Chondrocyte (in vitro differentiated cells): ENCODE results near the gene USO1. TPM values are rescaled to one million over a fixed set of nuclear protein-coding genes. Genes with fewer than 3 reads are reported as not detected.

ENCODE experiments used
- DNase-seq: peaks from one replicate; pipeline ENCODE4 v3.0.0; 2021; ENCODE audit warnings: mixed read lengths, low spot score
- H3K27ac Mint-ChIP-seq: one replicate; pipeline ENCODE4 v1.8.0; 2021; ENCODE audit warnings: mild to moderate bottlenecking, moderate library complexity, mixed read lengths; ENCODE audit not compliant: unreplicated experiment
- H3K27me3 Mint-ChIP-seq: 2 replicates; pipeline ENCODE4 v1.8.0; 2021; ENCODE audit warnings: low read depth, mixed read lengths
- H3K36me3 Mint-ChIP-seq: 2 replicates; pipeline ENCODE4 v1.8.0; 2021; ENCODE audit warnings: low read depth, mixed read lengths
- H3K4me1 Mint-ChIP-seq: 2 replicates; pipeline ENCODE4 v1.8.0; 2021; ENCODE audit warnings: low read depth, mild to moderate bottlenecking, mixed read lengths
- H3K4me3 Mint-ChIP-seq: one replicate; pipeline ENCODE4 v1.8.0; 2021; ENCODE audit warnings: mild to moderate bottlenecking, moderate library complexity, mixed read lengths; ENCODE audit not compliant: unreplicated experiment
- H3K9me3 Mint-ChIP-seq: 2 replicates; pipeline ENCODE4 v1.8.0; 2021; ENCODE audit warnings: low read depth, mixed read lengths
- CTCF ChIP-seq: fragments of 200-600 bp; sonication (generic); IDR thresholded peaks from 2 replicates; pipeline ENCODE4 v1.5.0; 2021; ENCODE audit warnings: antibody characterized with exemption, mild to moderate bottlenecking, moderate library complexity
- total RNA-seq: library from RNA; stranded (reverse); gene quantifications from 3 replicates; pipeline ENCODE4 v1.2.1, GENCODE V29; 2021

Gene USO1
- total RNA-seq, 1 donor from 2014 or later, result 86.4 TPM

- TF ChIP-seq CTCF, result no peak
- no peak overlapping the region for H3K4me3 Mint-ChIP-seq
- peaks cover 9% of the 10 kb centered on the region for H3K4me1 Mint-ChIP-seq
- no peaks in the 10 kb centered on the region for H3K9me3 Mint-ChIP-seq
- no peaks in the 10 kb centered on the region for H3K27me3 Mint-ChIP-seq
- no peak for DNase-seq
- H3K27ac Mint-ChIP-seq, result peak overlapping the region; percentile 73
- H3K36me3 Mint-ChIP-seq, result peaks cover 22% of the 10 kb centered on the region
Measured at GRCh38 chr4:75769036-75769435, 44.7 kb downstream of the USO1 start.

- Mint-ChIP-seq H3K27ac (peak overlapping the region; percentile 17), H3K27me3 (no peaks in the 10 kb centered on the region), H3K36me3 (peaks cover 36% of the 10 kb centered on the region), H3K9me3 (peaks cover 6% of the 10 kb centered on the region), H3K4me1 (peaks cover 9% of the 10 kb centered on the region), H3K4me3 (no peak overlapping the region)
- no peak for DNase-seq
- no peak for TF ChIP-seq CTCF
Measured at GRCh38 chr4:75771607-75772006, 47.2 kb downstream of the USO1 start.

- TF ChIP-seq CTCF, result no peak
- no peak overlapping the region for H3K27ac Mint-ChIP-seq
- peaks cover 4% of the 10 kb centered on the region for H3K4me1 Mint-ChIP-seq
- no peak overlapping the region for H3K4me3 Mint-ChIP-seq
- DNase-seq, result no peak
- peaks cover 47% of the 10 kb centered on the region for H3K36me3 Mint-ChIP-seq
- H3K27me3 Mint-ChIP-seq, result no peaks in the 10 kb centered on the region
- peaks cover 11% of the 10 kb centered on the region for H3K9me3 Mint-ChIP-seq
Measured at GRCh38 chr4:75777589-75777988, 53.2 kb downstream of the USO1 start.

- Mint-ChIP-seq H3K27ac (no peak overlapping the region), H3K27me3 (no peaks in the 10 kb centered on the region), H3K36me3 (peaks cover 49% of the 10 kb centered on the region), H3K4me1 (peaks cover 4% of the 10 kb centered on the region), H3K4me3 (no peak overlapping the region), H3K9me3 (peaks cover 11% of the 10 kb centered on the region)
- no peak for TF ChIP-seq CTCF
- DNase-seq, result no peak
Measured at GRCh38 chr4:75779105-75779757, 54.9 kb downstream of the USO1 start.

- Mint-ChIP-seq H3K9me3 (peaks cover 4% of the 10 kb centered on the region), H3K4me3 (no peak overlapping the region), H3K4me1 (peaks cover 4% of the 10 kb centered on the region), H3K27ac (no peak overlapping the region), H3K27me3 (no peaks in the 10 kb centered on the region), H3K36me3 (peaks cover 34% of the 10 kb centered on the region)
- no peak for DNase-seq
- no peak for TF ChIP-seq CTCF
Measured at GRCh38 chr4:75781305-75781704, 56.9 kb downstream of the USO1 start.
